ENCODE results near the gene PPIG. TPM values are rescaled to one million over a fixed set of nuclear protein-coding genes. Genes with fewer than 3 reads are reported as not detected.
"Not testable (repeated sequence)": the region's sequence is repeated elsewhere in the genome, so short reads cannot be mapped to it uniquely, and the experiment has no call there.

Gene PPIG
- 72.4 and 76.6 TPM in 2 replicates for polyA plus RNA-seq (2013)

DNA sequence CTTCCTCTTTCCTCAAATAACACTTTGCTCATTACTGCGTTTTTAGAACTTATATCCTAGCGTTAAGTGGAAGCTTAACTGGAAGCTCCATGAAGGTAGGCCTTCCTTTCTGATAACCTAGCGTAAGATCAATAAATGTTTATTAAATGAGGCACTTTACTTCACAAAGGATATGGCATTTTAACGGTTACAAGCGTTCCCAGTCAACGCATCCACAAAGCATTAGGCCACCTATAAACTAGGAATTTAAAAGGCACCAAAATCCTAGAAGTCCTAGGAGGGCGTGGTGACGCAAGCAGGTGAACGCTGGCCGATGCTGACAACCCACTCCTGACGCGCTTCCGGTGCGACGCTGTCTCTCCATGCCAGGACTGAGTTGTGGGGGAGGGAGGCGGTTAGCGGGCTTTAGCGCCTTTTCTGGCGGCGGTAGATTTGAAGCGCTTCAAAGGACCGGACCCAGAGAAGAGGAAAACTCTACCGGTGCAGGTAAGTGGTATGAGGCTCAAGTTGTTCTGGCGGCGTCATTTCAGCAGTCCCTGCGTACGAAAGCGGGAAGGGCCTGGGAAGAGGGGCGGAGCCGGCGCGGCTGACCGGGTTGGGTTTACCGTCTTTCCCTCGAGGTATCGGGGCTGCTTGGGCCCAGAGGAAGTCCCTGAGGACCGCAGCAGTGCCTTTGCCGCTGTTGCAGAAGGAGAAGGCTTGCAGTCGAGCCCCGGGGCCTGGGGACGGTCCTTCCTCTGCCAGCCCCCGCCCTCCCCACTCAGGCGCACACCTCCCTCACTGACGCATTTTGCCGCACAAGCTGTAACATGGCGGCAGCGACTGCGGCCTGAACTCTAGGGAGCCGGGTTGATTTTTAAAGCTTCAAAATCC, at the start of gene PPIG:
Gene PPIG, plus strand, starts transcription at position 347 of the 873 bp plus-strand sequence. CDS start 19,691 bp downstream, outside the sequence.
- Histone ChIP-seq H4K8ac (ENCODE audit: low read depth, low read length) (peak within 1 kb of the TSS; percentile 98), H3K9ac (ENCODE audit: low read length) (peak within 1 kb of the TSS; percentile 81), H3K36me3 (ENCODE audit: control insufficient read depth in 1 of 2, insufficient read depth in 2 of 2, low read length in 2 of 2) (no peaks in the 10 kb centered on the region), H2AK5ac (ENCODE audit: low read length) (peak within 1 kb of the TSS; percentile 1), H2BK12ac (ENCODE audit: low read length) (no peak within 1 kb of the TSS), H4K91ac (ENCODE audit: low read depth, low read length) (peak within 1 kb of the TSS; percentile 85), H3K4ac (ENCODE audit: low read depth, low read length) (peak within 1 kb of the TSS; percentile 60), H2BK120ac (ENCODE audit: insufficient read depth, low read length, poor library complexity) (peak within 1 kb of the TSS; percentile 73), H3K27ac (ENCODE audit: low read depth, low read length) (peak within 1 kb of the TSS; percentile 82), H3K27me3 (ENCODE audit: insufficient read depth, low read length) (no peaks in the 10 kb centered on the region), H3K4me1 (ENCODE audit: control insufficient read depth in 1 of 2, insufficient read depth in 2 of 2, low read length in 2 of 2) (no peaks in the 10 kb centered on the region), H3K4me2 (ENCODE audit: low read length) (peak within 1 kb of the TSS; percentile 86), H3K79me2 (ENCODE audit: control insufficient read depth, insufficient read depth, low read length, poor library complexity) (peaks cover 13% of the 10 kb centered on the region), H3K23ac (ENCODE audit: low read length) (no peak within 1 kb of the TSS), H3K9me3 (ENCODE audit: insufficient read depth, low read depth, low read length) (no peaks in the 10 kb centered on the region), H3K4me3 (ENCODE audit: low read depth, low read length) (peak within 1 kb of the TSS; percentile 92), H3K18ac (ENCODE audit: low read length) (peak within 1 kb of the TSS; percentile 86), H4K12ac (ENCODE audit: low read depth, low read length) (peak within 1 kb of the TSS; percentile 91), H3K79me1 (ENCODE audit: low read length) (peaks cover 7% of the 10 kb centered on the region), H2AFZ (ENCODE audit: insufficient read depth, low read length, poor library complexity) (peak within 1 kb of the TSS; percentile 85), H2BK5ac (ENCODE audit: low read depth, low read length, poor library complexity) (peak within 1 kb of the TSS; percentile 87), H3K14ac (ENCODE audit: low read length) (peak within 1 kb of the TSS; percentile 81)
- peak; percentile 94 to 95 for DNase-seq
- WGBS (ENCODE audit: extremely low coverage, insufficient coverage, insufficient read length), result no CpG with 5 or more reads among the region's 49 CpGs

DNA sequence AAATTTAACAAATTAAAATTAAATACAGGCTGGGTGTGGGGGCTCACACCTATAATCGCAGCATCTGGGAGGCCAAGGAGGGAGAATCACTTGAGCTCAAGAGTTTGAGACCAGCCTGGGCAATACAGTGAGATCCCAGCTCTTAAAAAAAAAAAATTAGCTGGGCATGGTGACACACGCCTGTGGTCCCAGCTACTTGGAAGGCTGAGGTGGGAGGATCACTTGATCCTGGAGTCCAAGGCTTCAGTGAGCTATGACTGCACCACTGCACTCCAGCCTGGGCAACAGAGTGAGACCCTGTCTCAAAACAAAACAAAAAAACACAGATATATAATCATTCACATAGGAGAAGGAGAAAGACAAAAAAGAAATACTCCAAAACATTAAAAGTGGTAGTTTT, 44.7 kb upstream of the PPIG start:
- not testable (repeated sequence) for H2BK12ac ChIP-seq (ENCODE audit: low read length); H3K79me1 ChIP-seq (ENCODE audit: low read length); H3K23ac ChIP-seq (ENCODE audit: low read length); H3K27ac ChIP-seq (ENCODE audit: low read depth, low read length); H2AK5ac ChIP-seq (ENCODE audit: low read length); H3K4ac ChIP-seq (ENCODE audit: low read depth, low read length); H3K9ac ChIP-seq (ENCODE audit: low read length); H2BK120ac ChIP-seq (ENCODE audit: insufficient read depth, low read length, poor library complexity); H4K91ac ChIP-seq (ENCODE audit: low read depth, low read length); H2AFZ ChIP-seq (ENCODE audit: insufficient read depth, low read length, poor library complexity); H3K36me3 ChIP-seq (ENCODE audit: control insufficient read depth in 1 of 2, insufficient read depth in 2 of 2, low read length in 2 of 2); H2BK5ac ChIP-seq (ENCODE audit: low read depth, low read length, poor library complexity); DNase-seq; H3K4me2 ChIP-seq (ENCODE audit: low read length); H3K18ac ChIP-seq (ENCODE audit: low read length); H3K14ac ChIP-seq (ENCODE audit: low read length); H4K12ac ChIP-seq (ENCODE audit: low read depth, low read length); H3K4me3 ChIP-seq (ENCODE audit: low read depth, low read length); H4K8ac ChIP-seq (ENCODE audit: low read depth, low read length); H3K9me3 ChIP-seq (ENCODE audit: insufficient read depth, low read depth, low read length); H3K79me2 ChIP-seq (ENCODE audit: control insufficient read depth, insufficient read depth, low read length, poor library complexity); H3K4me1 ChIP-seq (ENCODE audit: control insufficient read depth in 1 of 2, insufficient read depth in 2 of 2, low read length in 2 of 2); H3K27me3 ChIP-seq (ENCODE audit: insufficient read depth, low read length)
- WGBS (ENCODE audit: extremely low coverage, insufficient coverage, insufficient read length), result no CpG with 5 or more reads among the region's 2 CpGs

DNA sequence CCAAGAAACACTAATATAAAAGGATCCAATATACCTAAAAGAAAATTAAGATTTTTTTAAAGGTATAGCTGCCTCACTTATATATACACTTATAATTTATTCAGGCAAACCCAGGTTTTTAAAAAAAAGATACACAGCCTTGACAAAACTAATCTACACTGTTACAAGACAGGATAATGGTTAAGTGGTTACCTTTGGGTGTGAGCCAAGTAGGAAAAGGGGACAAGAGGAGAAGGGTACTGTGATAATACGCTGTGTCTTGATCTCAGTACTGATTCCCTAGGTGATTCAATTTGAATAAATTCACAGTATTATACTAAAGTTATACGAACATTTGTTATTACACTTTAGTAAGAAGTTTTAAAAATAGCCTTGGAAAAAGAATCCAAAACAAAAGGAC, 44.0 kb upstream of the PPIG start:
- Histone ChIP-seq H2BK120ac (ENCODE audit: insufficient read depth, low read length, poor library complexity) (no peak overlapping the region), H2BK5ac (ENCODE audit: low read depth, low read length, poor library complexity) (no peak overlapping the region), H3K4ac (ENCODE audit: low read depth, low read length) (no peak overlapping the region), H4K8ac (ENCODE audit: low read depth, low read length) (no peak overlapping the region), H2AK5ac (ENCODE audit: low read length) (no peak overlapping the region), H3K36me3 (ENCODE audit: control insufficient read depth in 1 of 2, insufficient read depth in 2 of 2, low read length in 2 of 2) (peaks cover 3 to 5% of the 10 kb centered on the region in 2 experiments), H3K27me3 (ENCODE audit: insufficient read depth, low read length) (no peaks in the 10 kb centered on the region), H3K14ac (ENCODE audit: low read length) (no peak overlapping the region), H3K4me1 (ENCODE audit: control insufficient read depth in 1 of 2, insufficient read depth in 2 of 2, low read length in 2 of 2) (no peaks in the 10 kb centered on the region), H3K23ac (ENCODE audit: low read length) (no peak overlapping the region), H2BK12ac (ENCODE audit: low read length) (no peak overlapping the region), H3K79me1 (ENCODE audit: low read length) (no peaks in the 10 kb centered on the region), H3K4me2 (ENCODE audit: low read length) (no peak overlapping the region), H2AFZ (ENCODE audit: insufficient read depth, low read length, poor library complexity) (no peak overlapping the region), H3K9me3 (ENCODE audit: insufficient read depth, low read depth, low read length) (no peaks in the 10 kb centered on the region), H4K91ac (ENCODE audit: low read depth, low read length) (no peak overlapping the region), H3K4me3 (ENCODE audit: low read depth, low read length) (no peak overlapping the region), H4K12ac (ENCODE audit: low read depth, low read length) (no peak overlapping the region), H3K79me2 (ENCODE audit: control insufficient read depth, insufficient read depth, low read length, poor library complexity) (no peaks in the 10 kb centered on the region), H3K9ac (ENCODE audit: low read length) (no peak overlapping the region), H3K27ac (ENCODE audit: low read depth, low read length) (no peak overlapping the region), H3K18ac (ENCODE audit: low read length) (no peak overlapping the region)
- DNase-seq, result no peak
- WGBS (ENCODE audit: extremely low coverage, insufficient coverage, insufficient read length), result no CpG with 5 or more reads among the region's 2 CpGs

DNA sequence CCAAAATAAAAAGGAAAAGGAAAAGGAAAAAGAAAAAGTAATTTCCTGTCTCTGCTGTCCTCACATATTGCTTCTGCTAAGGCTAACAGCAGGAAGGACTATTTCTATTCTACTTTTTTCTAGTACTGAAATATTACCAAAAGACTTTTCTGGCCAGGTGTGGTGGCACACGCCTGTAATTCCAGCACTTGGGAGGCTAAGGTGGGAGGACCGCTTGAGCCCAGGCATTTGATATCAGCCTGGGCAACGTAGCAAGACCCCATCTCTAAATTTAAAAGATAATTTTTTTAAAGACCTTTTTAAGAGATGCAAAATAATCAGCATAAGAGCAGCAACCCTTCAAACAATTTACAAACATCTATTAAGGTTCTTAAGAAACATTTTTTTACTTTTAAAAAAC, 41.7 kb upstream of the PPIG start:
- no peak overlapping the region for H3K9ac ChIP-seq (ENCODE audit: low read length)
- no peaks in the 10 kb centered on the region for H3K79me2 ChIP-seq (ENCODE audit: control insufficient read depth, insufficient read depth, low read length, poor library complexity)
- H3K14ac ChIP-seq (ENCODE audit: low read length), result no peak overlapping the region
- no peak overlapping the region for H2BK120ac ChIP-seq (ENCODE audit: insufficient read depth, low read length, poor library complexity)
- H3K4me1 ChIP-seq (ENCODE audit: control insufficient read depth in 1 of 2, insufficient read depth in 2 of 2, low read length in 2 of 2), result no peaks in the 10 kb centered on the region
- no peak overlapping the region for H3K4me3 ChIP-seq (ENCODE audit: low read depth, low read length)
- H3K18ac ChIP-seq (ENCODE audit: low read length), result no peak overlapping the region
- H2BK5ac ChIP-seq (ENCODE audit: low read depth, low read length, poor library complexity), result no peak overlapping the region
- no peak for DNase-seq
- no peak overlapping the region for H4K12ac ChIP-seq (ENCODE audit: low read depth, low read length)
- H3K9me3 ChIP-seq (ENCODE audit: insufficient read depth, low read depth, low read length), result no peaks in the 10 kb centered on the region
- no peak overlapping the region for H2AK5ac ChIP-seq (ENCODE audit: low read length)
- no peak overlapping the region for H2BK12ac ChIP-seq (ENCODE audit: low read length)
- H4K8ac ChIP-seq (ENCODE audit: low read depth, low read length), result no peak overlapping the region
- peaks cover 3 to 8% of the 10 kb centered on the region in 2 experiments for H3K36me3 ChIP-seq (ENCODE audit: control insufficient read depth in 1 of 2, insufficient read depth in 2 of 2, low read length in 2 of 2)
- H4K91ac ChIP-seq (ENCODE audit: low read depth, low read length), result no peak overlapping the region
- no peak overlapping the region for H3K4ac ChIP-seq (ENCODE audit: low read depth, low read length)
- no peaks in the 10 kb centered on the region for H3K79me1 ChIP-seq (ENCODE audit: low read length)
- no CpG with 5 or more reads among the region's 3 CpGs for WGBS (ENCODE audit: extremely low coverage, insufficient coverage, insufficient read length)
- no peak overlapping the region for H3K23ac ChIP-seq (ENCODE audit: low read length)
- H3K27me3 ChIP-seq (ENCODE audit: insufficient read depth, low read length), result no peaks in the 10 kb centered on the region
- H2AFZ ChIP-seq (ENCODE audit: insufficient read depth, low read length, poor library complexity), result no peak overlapping the region
- no peak overlapping the region for H3K4me2 ChIP-seq (ENCODE audit: low read length)
- no peak overlapping the region for H3K27ac ChIP-seq (ENCODE audit: low read depth, low read length)
